ENCODE results near the gene RABGAP1L. TPM values are rescaled to one million over a fixed set of nuclear protein-coding genes. Genes with fewer than 3 reads are reported as not detected.

Gene RABGAP1L
- total and polyA plus RNA-seq, 10 of the 15 experiments (the other 5 are each of a cell fraction or from before 2014, with no cell fraction given) = 5.8 to 194 (median 113) TPM

- intact Hi-C loops (cut with micrococcal nuclease; ENCODE audit: unreplicated experiment) = no loop called here
- ATAC-seq = no peak
- H3K27me3 ChIP-seq (replicated peaks in 1 of 2; ENCODE audit: control insufficient read depth in 2 of 2, insufficient read depth in 2 of 2, low read length in 1 of 2) = no peaks in the 10 kb centered on the region
- FAIRE-seq = no peak
- H4K20me1 ChIP-seq (ENCODE audit: control insufficient read depth, insufficient read depth) = no peaks in the 10 kb centered on the region
- no peaks in the 10 kb centered on the region for H3K9me3 ChIP-seq (replicated peaks; ENCODE audit: control insufficient read depth, insufficient read depth, low read length)
- ChIA-PET POLR2A (interaction anchor here (1.4 kb wide), 1 partner anchor 14 kb away, joined by 3 read pairs; no protein-coding TSS in a partner anchor), SMC1A (ENCODE audit: uncharacterized antibody, unreplicated experiment) (no interaction called here), RAD21 (ENCODE audit: unreplicated experiment) (no interaction called here), CTCF (no interaction called here)
- no peak overlapping the region for H3K4me3 ChIP-seq
- 87% methylated on average over 1 of the region's 1 CpG for WGBS (ENCODE audit: insufficient coverage, insufficient replicate concordance, low lambda C conversion rate, missing lambda C conversion rate)
- no peaks in the 10 kb centered on the region for H3K79me2 ChIP-seq (ENCODE audit: control insufficient read depth, insufficient read depth, low read length)
- in situ Hi-C loops (cut with MboI) = no loop called here
- H3K9ac ChIP-seq (ENCODE audit: control insufficient read depth, insufficient read depth, low read length) = no peak overlapping the region
- no peak for DNase-seq (ENCODE audit: low read depth, low spot score)
- BruUV-seq (replicated peaks) = no TSS peak
- H2AFZ ChIP-seq (ENCODE audit: control insufficient read depth, low read depth, low read length) = no peak overlapping the region
- no peaks in the 10 kb centered on the region for H3K4me1 ChIP-seq (ENCODE audit: control insufficient read depth, insufficient read depth, low read length)
- H3K27ac ChIP-seq (ENCODE audit: control insufficient read depth, insufficient read depth) = no peak overlapping the region
- H3K4me2 ChIP-seq (ENCODE audit: control insufficient read depth, insufficient read depth) = no peak overlapping the region
- H3K36me3 ChIP-seq (ENCODE audit: control insufficient read depth in 2 of 2, insufficient read depth in 2 of 2, low read length in 1 of 2) = no peaks in the 10 kb centered on the region
- TF ChIP-seq KAT2A (conservative IDR thresholded peaks at IDR 0.05; ENCODE audit: control insufficient read depth, low read depth, low read length) (no peak), STAT1 (conservative IDR thresholded peaks at IDR 0.05) (no peak), SRF (IDR thresholded peaks at IDR 0.05; ENCODE audit: low read depth in 2 of 2, low read length in 2 of 2) (no peak), MTA3 (IDR thresholded peaks at IDR 0.05; ENCODE audit: borderline replicate concordance, low read length) (no peak), RFX5 (IDR thresholded peaks at IDR 0.05; ENCODE audit: low read depth, low read length) (no peak), ZBTB40 (IDR thresholded peaks at IDR 0.05; ENCODE audit: borderline replicate concordance) (no peak), ZNF622 (IDR thresholded peaks at IDR 0.05) (no peak)
Observed at GRCh38 chr1:174850726-174851125, 691.4 kb downstream of the RABGAP1L start.

Measured in GM12878 (cell line).